ENCODE data around the gene SLC5A10.
"Not testable (repeated sequence)": the region's sequence is repeated elsewhere in the genome, so short reads cannot be mapped to it uniquely, and the experiment has no call there.

SLC5A10 gene

GRCh38 chr17:18948476-18949006 lies 3.4 kb upstream of the SLC5A10 start:
- no peak for DNase-seq

- DNase-seq: no peak
Measured at GRCh38 chr17:18949566-18949965, 2.4 kb upstream of the SLC5A10 start.

GRCh38 chr17:18950346-18950745 lies 1.6 kb upstream of the SLC5A10 start:
- DNase-seq: no peak

- no peak for DNase-seq
Measured at GRCh38 chr17:18950944-18951905, 740 bp upstream of the SLC5A10 start.

- no peak for DNase-seq
Measured at GRCh38 chr17:18953231-18953728, 1.3 kb downstream of the SLC5A10 start.

GRCh38 chr17:18954321-18954720 lies 2.4 kb downstream of the SLC5A10 start:
- no peak for DNase-seq

GRCh38 chr17:18955009-18955408 lies 3.0 kb downstream of the SLC5A10 start:
- no peak for DNase-seq

GRCh38 chr17:18956021-18956420 lies 4.1 kb downstream of the SLC5A10 start:
- DNase-seq: not testable (repeated sequence)

GRCh38 chr17:18956581-18956980 lies 4.6 kb downstream of the SLC5A10 start:
- DNase-seq: no peak

- DNase-seq: no peak
Measured at GRCh38 chr17:18957831-18958230, 5.9 kb downstream of the SLC5A10 start.

GRCh38 chr17:18958611-18959010 lies 6.6 kb downstream of the SLC5A10 start:
- no peak for DNase-seq

- DNase-seq: no peak
Measured at GRCh38 chr17:18959071-18959844, 7.3 kb downstream of the SLC5A10 start.

GRCh38 chr17:18959845-18960240 lies 7.9 kb downstream of the SLC5A10 start:
- no peak for DNase-seq

GRCh38 chr17:18960241-18960665 lies 8.3 kb downstream of the SLC5A10 start:
- DNase-seq: no peak

- DNase-seq: no peak
Measured at GRCh38 chr17:18960803-18961511, 9.0 kb downstream of the SLC5A10 start.

GRCh38 chr17:18961634-18962493 lies 9.9 kb downstream of the SLC5A10 start:
- DNase-seq: no peak

GRCh38 chr17:18962494-18962815 lies 10.5 kb downstream of the SLC5A10 start:
- DNase-seq: no peak

GRCh38 chr17:18963126-18964017 lies 11.4 kb downstream of the SLC5A10 start:
- DNase-seq: no peak

- no peak for DNase-seq
Measured at GRCh38 chr17:18964018-18964351, 12.0 kb downstream of the SLC5A10 start.

- no peak for DNase-seq
Measured at GRCh38 chr17:18964550-18964949, 12.6 kb downstream of the SLC5A10 start.
